K562 (cell line): ENCODE measurements around the gene TJP2. TPM values are rescaled to one million over a fixed set of nuclear protein-coding genes. Genes with fewer than 3 reads are reported as not detected.

Experiments
- ARID1B ChIP-seq: fragments of 450-650 bp; IDR thresholded peaks from 2 replicates; pipeline ENCODE4 v1.6.1; 2016; ENCODE audit warnings: antibody characterized with exemption, mild to moderate bottlenecking, inconsistent platforms
- HNRNPL ChIP-seq: fragments of 200-400 bp; formaldehyde crosslinking; IDR thresholded peaks from 2 replicates; pipeline ENCODE4 v1.6.1; 2017; ENCODE audit warnings: low read depth, mild to moderate bottlenecking, low read length
- HSF4 ChIP-seq: fragments of 250-450 bp; sonication (Bioruptor Pico); IDR thresholded peaks from 2 replicates; pipeline ENCODE4 v2.1.2; 2022; ENCODE audit warnings: mild to moderate bottlenecking, moderate library complexity, borderline replicate concordance
- MBD1 ChIP-seq: fragments of 250-450 bp; sonication (Bioruptor Pico); IDR thresholded peaks from 2 replicates; pipeline ENCODE4 v1.8.0; 2022; ENCODE audit warnings: inconsistent platforms
- MGA ChIP-seq: fragments of 450-650 bp; IDR thresholded peaks from 2 replicates; pipeline ENCODE4 v1.6.1; 2016; ENCODE audit warnings: mild to moderate bottlenecking, moderate library complexity
- POLR2AphosphoS5 ChIP-seq: IDR thresholded peaks from 2 replicates; pipeline ENCODE4 v1.6.1; 2011; ENCODE audit warnings: mild to moderate bottlenecking, low read depth, low read length, moderate library complexity; ENCODE audit not compliant: control insufficient read depth, insufficient read depth
- ZNF146 ChIP-seq: IDR thresholded peaks from one replicate; pipeline ENCODE4 v1.6.1; 2018; ENCODE audit warnings: missing compliant biosample characterization; ENCODE audit not compliant: unreplicated experiment
- ZNF655 ChIP-seq: fragments of 250-450 bp; sonication (Bioruptor Pico); IDR thresholded peaks from 2 replicates; pipeline ENCODE4 v1.5.0; 2021
- polyA plus RNA-seq, 8 experiments: library from polyadenylated mRNA; depleted of rRNA in 4 of 8; stranded (reverse) in 5 of 8; unstranded in 3 of 8; fragments of >200 nt; fragmentation: Nextera tagmentation in 2 of 8; fragmentation: Illumina TruSeq in 1 of 8; extraction: Ambion mirVana in 2 of 8; extraction: Trizol in 1 of 8; gene quantifications; 2 replicates each; pipeline versions ENCODE4 v1.2.1 to v1.2.3, GENCODE V29; 2011 to 2014; ENCODE audit warnings: inconsistent platforms in 1 of 8, missing spikeins in 1 of 8
- total RNA-seq, 7 experiments: library from RNA; depleted of rRNA in 6 of 7; stranded (reverse); fragments of >200 nt in 6 of 7; fragmentation: Illumina TruSeq in 2 of 7; extraction: Trizol in 2 of 7; gene quantifications; 2 replicates each; pipeline versions ENCODE4 v1.2.1 to v1.2.3, GENCODE V29; 2011 to 2021; ENCODE audit warnings: low replicate concordance in 1 of 7

TJP2 gene
- total and polyA plus RNA-seq, 9 of the 15 experiments (the other 6 are each of a cell fraction or from before 2014, with no cell fraction given): 4.0 to 24.1 (median 16.8) TPM

DNA sequence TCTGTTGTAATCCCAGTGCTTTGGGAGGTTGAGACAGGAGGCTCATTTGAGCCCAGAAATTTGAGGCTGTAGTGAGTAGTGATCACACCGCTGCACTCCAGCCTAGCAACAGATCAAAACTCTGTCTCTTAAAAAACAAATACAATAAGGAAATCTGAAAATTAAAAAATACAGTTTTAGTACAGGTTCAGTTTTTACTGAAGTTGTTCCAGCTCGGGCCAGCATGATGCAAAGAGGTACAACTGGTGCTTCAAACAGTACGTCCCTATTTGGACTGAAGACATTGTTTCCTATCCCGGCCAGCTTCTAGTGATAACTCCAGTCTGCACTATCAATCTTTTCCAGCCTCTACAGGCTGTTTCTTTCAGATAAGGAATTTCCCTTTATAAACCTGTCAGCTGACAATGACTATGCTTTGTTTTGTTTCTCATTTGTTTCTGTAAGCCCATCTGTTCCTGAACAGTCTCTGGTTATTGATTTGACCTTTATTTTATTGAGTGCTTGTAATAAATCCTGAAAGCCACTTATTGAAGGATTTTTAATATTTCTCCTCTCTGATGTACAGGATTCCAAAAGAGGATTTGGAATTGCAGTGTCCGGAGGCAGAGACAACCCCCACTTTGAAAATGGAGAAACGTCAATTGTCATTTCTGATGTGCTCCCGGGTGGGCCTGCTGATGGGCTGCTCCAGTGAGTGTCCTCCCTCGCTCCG is 41.9 kb downstream of the TJP2 start (continued):
- no peak for TF ChIP-seq MGA
- TF ChIP-seq HSF4 (CRISPR knock-in tag): 0 out of 2 replicates have a peak, but pooled peaks have one; percentile 62
- peak; percentile 99 for TF ChIP-seq ARID1B
- TF ChIP-seq POLR2AphosphoS5: peak; percentile 96
- TF ChIP-seq HNRNPL: no peak
- TF ChIP-seq MBD1 (CRISPR knock-in tag): no peak
- TF ChIP-seq ZNF655 (CRISPR knock-in tag): no peak
- TF ChIP-seq ZNF146 (CRISPR knock-in tag): no peak
